ENCODE data around the gene DDX25. TPM values are rescaled to one million over a fixed set of nuclear protein-coding genes. Genes with fewer than 3 reads are reported as not detected.

The DDX25 gene
- total RNA-seq, 2 donors from 2014 or later = 0.26 TPM; not detected in 1

DNA sequence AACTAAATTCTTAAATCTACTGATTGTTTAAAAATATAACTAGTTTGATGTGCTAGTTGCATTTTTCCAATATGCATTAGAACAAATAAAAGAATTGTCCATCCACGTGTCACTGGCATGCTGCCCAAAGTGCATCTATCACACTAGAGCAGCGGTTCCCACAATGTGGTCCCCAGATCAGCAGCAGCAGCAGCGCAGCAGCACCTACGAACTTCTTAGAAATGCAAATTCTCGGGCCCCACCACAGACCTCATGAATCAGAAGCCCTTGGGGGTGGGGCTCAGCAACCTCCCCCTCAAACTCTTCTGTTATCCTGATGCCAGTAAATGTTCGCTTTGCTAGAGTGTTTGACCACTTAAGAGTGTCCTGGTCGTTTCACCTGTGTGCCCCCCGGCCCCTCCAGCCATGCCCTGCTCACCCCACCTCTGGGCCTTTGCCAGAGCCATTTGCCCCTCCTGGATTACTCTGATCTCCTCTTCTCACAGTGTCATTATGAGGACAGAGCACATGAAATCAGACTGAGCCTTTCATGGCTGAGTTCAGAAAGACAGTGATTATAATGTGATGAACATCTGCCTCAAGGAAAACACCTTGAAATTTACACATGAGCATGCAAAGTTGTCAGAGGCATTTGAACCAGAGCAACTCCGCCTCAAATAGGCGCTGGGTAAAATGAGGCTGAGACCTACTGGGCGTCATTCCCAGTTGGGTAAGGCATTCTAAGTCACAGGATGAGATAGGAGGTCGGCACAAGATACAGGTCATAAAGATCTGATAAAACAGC lies 28.9 kb downstream of the DDX25 start:
- Histone ChIP-seq H3K36me3 (replicated peaks in 1 of 2; ENCODE audit: insufficient read depth in 1 of 2, low read depth in 2 of 2) (no peaks in the 10 kb centered on the region), H3K27me3 (peaks cover 0 to 8% of the 10 kb centered on the region in 2 donors), H3K27ac (no peak overlapping the region), H3K9me3 (no peaks in the 10 kb centered on the region), H3K4me1 (peaks cover 6% of the 10 kb centered on the region), H3K4me3 (no peak overlapping the region)
- DNase-seq (no peak), ATAC-seq (no peak)
- intact Hi-C loops (cut with DNase I) = no loop called here
- 55 to 64% methylated on average over 12 of the region's 12 CpGs for WGBS, 2 donors
- TF ChIP-seq POLR2A (IDR thresholded peaks at IDR 0.05) = no peak
- TF ChIP-seq, protein P1, sequence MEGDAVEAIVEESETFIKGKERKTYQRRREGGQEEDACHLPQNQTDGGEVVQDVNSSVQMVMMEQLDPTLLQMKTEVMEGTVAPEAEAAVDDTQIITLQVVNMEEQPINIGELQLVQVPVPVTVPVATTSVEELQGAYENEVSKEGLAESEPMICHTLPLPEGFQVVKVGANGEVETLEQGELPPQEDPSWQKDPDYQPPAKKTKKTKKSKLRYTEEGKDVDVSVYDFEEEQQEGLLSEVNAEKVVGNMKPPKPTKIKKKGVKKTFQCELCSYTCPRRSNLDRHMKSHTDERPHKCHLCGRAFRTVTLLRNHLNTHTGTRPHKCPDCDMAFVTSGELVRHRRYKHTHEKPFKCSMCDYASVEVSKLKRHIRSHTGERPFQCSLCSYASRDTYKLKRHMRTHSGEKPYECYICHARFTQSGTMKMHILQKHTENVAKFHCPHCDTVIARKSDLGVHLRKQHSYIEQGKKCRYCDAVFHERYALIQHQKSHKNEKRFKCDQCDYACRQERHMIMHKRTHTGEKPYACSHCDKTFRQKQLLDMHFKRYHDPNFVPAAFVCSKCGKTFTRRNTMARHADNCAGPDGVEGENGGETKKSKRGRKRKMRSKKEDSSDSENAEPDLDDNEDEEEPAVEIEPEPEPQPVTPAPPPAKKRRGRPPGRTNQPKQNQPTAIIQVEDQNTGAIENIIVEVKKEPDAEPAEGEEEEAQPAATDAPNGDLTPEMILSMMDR (IDR thresholded peaks at IDR 0.05) = no peak

- H3K27ac ChIP-seq = no peak overlapping the region
- intact Hi-C loops (cut with DNase I) = no loop called here
- WGBS, 2 donors = 65 to 80% methylated on average over 8 of the region's 8 CpGs
- H3K4me3 ChIP-seq = no peak overlapping the region
- no peak for DNase-seq
- peaks cover 6% of the 10 kb centered on the region for H3K4me1 ChIP-seq
- no peaks in the 10 kb centered on the region for H3K36me3 ChIP-seq (replicated peaks in 1 of 2; ENCODE audit: insufficient read depth in 1 of 2, low read depth in 2 of 2)
- no peaks in the 10 kb centered on the region for H3K9me3 ChIP-seq
- H3K27me3 ChIP-seq = peaks cover 0 to 4% of the 10 kb centered on the region in 2 donors
- TF ChIP-seq, protein P1 (IDR thresholded peaks at IDR 0.05) = no peak
- TF ChIP-seq POLR2A (IDR thresholded peaks at IDR 0.05) = no peak
- no peak for ATAC-seq
Observed at GRCh38 chr11:125934473-125934872, 30.2 kb downstream of the DDX25 start.

DNA sequence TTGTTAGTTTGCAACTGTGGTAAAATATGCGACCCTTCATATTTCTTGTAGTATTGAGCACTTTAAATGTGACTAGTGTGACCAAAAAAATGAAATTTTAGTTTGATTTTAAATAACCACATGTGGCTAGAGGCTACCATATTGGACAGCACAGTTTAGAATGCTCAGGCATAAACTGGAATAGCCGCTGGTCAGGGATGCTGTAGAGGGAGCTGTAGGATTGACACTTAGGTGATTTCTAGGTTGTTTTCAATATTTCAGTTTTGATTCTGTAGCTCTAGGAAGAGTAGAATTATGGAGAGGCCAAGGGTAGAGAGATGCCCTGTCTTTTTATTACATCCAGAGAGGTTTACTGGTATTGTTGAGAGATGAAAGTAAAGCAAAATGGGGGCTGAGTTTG lies 30.7 kb downstream of the DDX25 start:
- ATAC-seq = no peak

DNA sequence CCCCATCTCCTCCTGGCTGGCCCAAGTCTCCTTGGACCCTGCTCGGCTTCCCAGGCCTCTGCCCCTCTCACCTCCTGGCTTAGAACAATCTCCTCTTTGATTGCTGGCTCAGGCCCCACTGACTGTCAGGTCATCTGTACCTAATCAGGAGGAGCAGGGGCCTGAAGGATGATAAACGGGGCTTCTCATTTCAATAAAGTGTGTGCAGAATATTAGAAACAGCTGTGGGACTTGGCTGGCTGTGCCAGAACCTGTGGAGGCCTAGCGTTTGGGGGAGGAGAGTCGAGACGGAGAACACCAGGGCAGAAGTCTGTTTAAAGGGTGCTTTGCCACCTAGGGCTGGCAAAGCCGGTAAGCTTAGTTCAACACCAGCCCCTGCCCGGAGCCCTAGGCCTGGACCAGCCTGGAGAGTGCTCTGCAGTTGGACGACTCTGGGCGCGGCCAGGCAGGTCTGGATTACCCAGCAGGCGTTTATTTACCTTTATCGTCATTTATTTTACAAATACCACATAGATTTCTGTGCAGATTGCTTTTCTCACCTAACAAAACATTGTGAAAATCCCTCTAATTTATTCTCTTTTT lies 31.4 kb downstream of the DDX25 start:
- Histone ChIP-seq H3K27me3 (no peaks in the 10 kb centered on the region), H3K36me3 (replicated peaks in 1 of 2; ENCODE audit: insufficient read depth in 1 of 2, low read depth in 2 of 2) (no peaks in the 10 kb centered on the region), H3K4me1 (peaks cover 6% of the 10 kb centered on the region), H3K9me3 (no peaks in the 10 kb centered on the region), H3K4me3 (no peak overlapping the region), H3K27ac (no peak overlapping the region)
- DNase-seq = no peak
- no peak for TF ChIP-seq POLR2A (IDR thresholded peaks at IDR 0.05)
- TF ChIP-seq, protein P1 (IDR thresholded peaks at IDR 0.05) = no peak
- intact Hi-C loops (cut with DNase I) = no loop called here
- WGBS, 2 donors = 84 to 87% methylated on average over 12 of the region's 12 CpGs
- no peak for ATAC-seq

More for the DNA sequence above, 30.7 kb downstream of the DDX25 start:
- intact Hi-C loops (cut with DNase I) = no loop called here
- H3K9me3 ChIP-seq = no peaks in the 10 kb centered on the region
- 88 to 95% methylated on average over 2 of the region's 2 CpGs for WGBS, 2 donors
- no peaks in the 10 kb centered on the region for H3K27me3 ChIP-seq
- no peaks in the 10 kb centered on the region for H3K36me3 ChIP-seq (replicated peaks in 1 of 2; ENCODE audit: insufficient read depth in 1 of 2, low read depth in 2 of 2)
- no peak overlapping the region for H3K4me3 ChIP-seq
- H3K27ac ChIP-seq = no peak overlapping the region
- DNase-seq = no peak
- no peak for TF ChIP-seq POLR2A (IDR thresholded peaks at IDR 0.05)
- peaks cover 6% of the 10 kb centered on the region for H3K4me1 ChIP-seq

DNA sequence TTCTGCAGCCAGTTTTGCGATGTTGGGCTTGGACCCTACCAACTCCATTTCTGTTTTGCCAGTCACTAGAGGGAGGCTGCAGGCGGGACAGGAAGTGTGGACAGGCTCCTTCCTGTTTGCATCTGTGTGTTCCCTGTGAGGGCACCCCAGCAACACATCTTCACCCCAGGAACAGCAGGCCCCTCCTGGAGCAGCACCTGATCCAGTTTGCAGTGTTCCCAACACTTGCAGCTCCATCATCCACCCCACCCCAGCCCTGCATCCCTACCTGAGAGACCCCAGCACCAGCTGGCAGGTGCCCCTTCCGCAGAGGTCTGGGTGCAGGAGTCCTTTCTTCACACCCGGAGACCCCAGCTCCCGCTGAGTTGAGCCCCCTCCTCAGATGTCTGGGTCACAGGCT lies 34.1 kb downstream of the DDX25 start:
- DNase-seq = no peak
- peaks cover 6% of the 10 kb centered on the region for H3K4me1 ChIP-seq
- no peak overlapping the region for H3K4me3 ChIP-seq
- no peak for ATAC-seq
- no peaks in the 10 kb centered on the region for H3K27me3 ChIP-seq
- no peak overlapping the region for H3K27ac ChIP-seq
- TF ChIP-seq POLR2A (IDR thresholded peaks at IDR 0.05) = no peak
- TF ChIP-seq, protein P1 (IDR thresholded peaks at IDR 0.05) = no peak
- intact Hi-C loops (cut with DNase I) = no loop called here
- H3K9me3 ChIP-seq = no peaks in the 10 kb centered on the region
- H3K36me3 ChIP-seq (replicated peaks in 1 of 2; ENCODE audit: insufficient read depth in 1 of 2, low read depth in 2 of 2) = no peaks in the 10 kb centered on the region
- 74 to 81% methylated on average over 5 of the region's 5 CpGs for WGBS, 2 donors

All from body of pancreas (tissue), 4 donors.